SH-SY5Y (cell line): ENCODE data around the gene TIAL1.

Experiments
- GATA2 ChIP-seq: IDR thresholded peaks from 2 replicates; pipeline ENCODE4 v1.6.1; 2011; ENCODE audit warnings: mild to moderate bottlenecking, low read depth, low read length
- GATA3 ChIP-seq: IDR thresholded peaks from 2 replicates; pipeline ENCODE4 v1.6.1; 2011; ENCODE audit warnings: low read depth, mild to moderate bottlenecking, low read length, moderate library complexity

- TF ChIP-seq GATA3 (no peak), GATA2 (0 out of 2 replicates have a peak, but pooled peaks have one; percentile 4)
Measured at GRCh38 chr10:119619215-119619614, 22.5 kb upstream of the TIAL1 start.
